GM23338 (cell line): ENCODE data around the gene DAGLA. TPM values are rescaled to one million over a fixed set of nuclear protein-coding genes. Genes with fewer than 3 reads are reported as not detected.

ENCODE experiments used
- ATAC-seq: fragments of 200-7000 bp; cut with Tn5 transposase; 3 replicates; pipeline ENCODE4 v1.9.1; 2020
- DNase-seq: peaks from one replicate; pipeline ENCODE4 v3.0.0-alpha.2; 2015; ENCODE audit warnings: low spot score
- H2AFZ ChIP-seq: fragments of 200-600 bp; sonication (generic); 2 replicates; pipeline ENCODE4 v1.8.0; 2016; ENCODE audit warnings: antibody characterized with exemption, mild to moderate bottlenecking, moderate library complexity
- H3F3A ChIP-seq: fragments of 200-600 bp; sonication (generic); replicated peaks from 2 replicates; pipeline ENCODE4 v1.8.0; 2017; ENCODE audit warnings: antibody characterized with exemption, mixed run types, low read depth
- H3K27ac ChIP-seq: fragments of 200-600 bp; sonication (generic); 2 replicates; pipeline ENCODE4 v1.6.1; 2016; ENCODE audit warnings: low read depth
- H3K27me3 ChIP-seq: fragments of 200-600 bp; sonication (generic); 2 replicates; pipeline ENCODE4 v1.8.0; 2016; ENCODE audit warnings: mild to moderate bottlenecking, mixed run types, moderate library complexity; ENCODE audit not compliant: insufficient read depth
- H3K36me3 ChIP-seq: fragments of 200-600 bp; sonication (generic); 2 replicates; pipeline ENCODE4 v1.8.0; 2016; ENCODE audit warnings: mild to moderate bottlenecking; ENCODE audit not compliant: insufficient read depth
- H3K4me1 ChIP-seq: fragments of 200-600 bp; sonication (generic); 2 replicates; pipeline ENCODE4 v1.8.0; 2016; ENCODE audit warnings: mild to moderate bottlenecking, moderate library complexity; ENCODE audit not compliant: insufficient read depth
- H3K4me2 ChIP-seq: fragments of 200-600 bp; sonication (generic); 2 replicates; pipeline ENCODE4 v1.7.1; 2017; ENCODE audit warnings: mixed run types
- H3K4me3 ChIP-seq: fragments of 200-600 bp; sonication (generic); 2 replicates; pipeline ENCODE4 v1.6.1; 2016; ENCODE audit warnings: mixed run types
- H3K79me2 ChIP-seq: fragments of 200-600 bp; sonication (generic); replicated peaks from 2 replicates; pipeline ENCODE4 v1.8.0; 2017; ENCODE audit warnings: mild to moderate bottlenecking; ENCODE audit not compliant: insufficient read depth
- H3K9me2 ChIP-seq: fragments of 200-600 bp; sonication (generic); 2 replicates; pipeline ENCODE4 v1.8.0; 2017; ENCODE audit not compliant: insufficient read depth
- H4K20me1 ChIP-seq: fragments of 200-600 bp; sonication (generic); replicated peaks from 2 replicates; pipeline ENCODE4 v1.8.0; 2017; ENCODE audit warnings: mild to moderate bottlenecking; ENCODE audit not compliant: insufficient read depth
- H3K27ac Mint-ChIP-seq: 2 replicates; pipeline ENCODE4 v1.8.0; 2020; ENCODE audit warnings: inconsistent platforms, mild to moderate bottlenecking, moderate library complexity, mixed read lengths
- H3K27me3 Mint-ChIP-seq: 3 replicates; pipeline ENCODE4 v1.8.0; 2022; ENCODE audit warnings: low read depth, mild to moderate bottlenecking, moderate library complexity, mixed read lengths, inconsistent platforms; ENCODE audit not compliant: insufficient read depth, poor library complexity
- H3K36me3 Mint-ChIP-seq: 3 replicates; pipeline ENCODE4 v1.8.0; 2021; ENCODE audit warnings: low read depth, mild to moderate bottlenecking, inconsistent platforms, moderate library complexity, mixed read lengths
- H3K4me1 Mint-ChIP-seq: 3 replicates; pipeline ENCODE4 v1.8.0; 2020; ENCODE audit warnings: mild to moderate bottlenecking, inconsistent platforms, mixed read lengths
- H3K4me3 Mint-ChIP-seq: 3 replicates; pipeline ENCODE4 v1.8.0; 2021; ENCODE audit warnings: moderate library complexity, mild to moderate bottlenecking, inconsistent platforms, mixed read lengths
- H3K9me3 Mint-ChIP-seq: 3 replicates; pipeline ENCODE4 v1.8.0; 2020; ENCODE audit warnings: moderate library complexity, mild to moderate bottlenecking, inconsistent platforms, mixed read lengths
- CREB1 ChIP-seq: fragments of 250-450 bp; sonication (Bioruptor Pico); IDR thresholded peaks from 2 replicates; pipeline ENCODE4 v1.5.0; 2020; ENCODE audit warnings: low read depth, mild to moderate bottlenecking, moderate library complexity
- EZH2 ChIP-seq: fragments of 200-600 bp; sonication (generic); IDR thresholded peaks from one replicate; pipeline ENCODE4 v1.8.0; 2017; ENCODE audit warnings: antibody characterized with exemption, mild to moderate bottlenecking, low read depth; ENCODE audit not compliant: unreplicated experiment
- EZH2phosphoT487 ChIP-seq: fragments of 200-600 bp; sonication (generic); IDR thresholded peaks from one replicate; pipeline ENCODE4 v1.8.1; 2018; ENCODE audit warnings: antibody characterized with exemption; ENCODE audit not compliant: unreplicated experiment
- JUNB ChIP-seq: IDR thresholded peaks from one replicate; pipeline ENCODE4 v1.6.1; 2016; ENCODE audit warnings: antibody characterized with exemption; ENCODE audit not compliant: unreplicated experiment
- NANOG ChIP-seq: IDR thresholded peaks from 2 replicates; pipeline ENCODE4 v1.6.1; 2016; ENCODE audit warnings: antibody characterized with exemption, borderline replicate concordance
- POLR2AphosphoS5 ChIP-seq: IDR thresholded peaks from 2 replicates; pipeline ENCODE4 v1.6.1; 2016; ENCODE audit warnings: antibody characterized with exemption, low read depth
- STAT1 ChIP-seq: IDR thresholded peaks from one replicate; pipeline ENCODE4 v1.6.1; 2016; ENCODE audit warnings: antibody characterized with exemption; ENCODE audit not compliant: unreplicated experiment
- ZNF114 ChIP-seq: fragments of 250-450 bp; sonication (Bioruptor Pico); IDR thresholded peaks from 2 replicates; pipeline ENCODE4 v1.5.0; 2020; ENCODE audit warnings: mild to moderate bottlenecking, moderate library complexity
- ZNF331 ChIP-seq: fragments of 250-450 bp; sonication (Bioruptor Pico); IDR thresholded peaks from 2 replicates; pipeline ENCODE4 v1.5.0; 2020; ENCODE audit warnings: low read depth, mild to moderate bottlenecking, moderate library complexity
- polyA plus RNA-seq: library from polyadenylated mRNA; unstranded; fragments of >200 nt; fragmentation: Nextera tagmentation; extraction: Ambion mirVana; gene quantifications from 2 replicates; pipeline ENCODE4 v1.2.1, GENCODE V29; 2016
- total RNA-seq: library from RNA; depleted of rRNA; stranded (reverse); fragments of >200 nt; shearing (Covaris generic); gene quantifications from 2 replicates; pipeline ENCODE4 v1.2.3, GENCODE V29; 2014
- TF ChIP-seq, protein P1 (sequence below): IDR thresholded peaks from 2 replicates; pipeline ENCODE4 v1.6.1; 2016; ENCODE audit warnings: antibody characterized with exemption
- TF ChIP-seq, protein P2 (sequence below), 2 experiments: fragments of 200-600 bp in 1 of 2; sonication (generic) in 1 of 2; conservative IDR thresholded peaks; 2 replicates each; pipeline versions ENCODE4 v1.5.1 to v1.6.1; 2016 to 2017; ENCODE audit warnings: antibody characterized with exemption in 2 of 2, low read depth in 2 of 2, mild to moderate bottlenecking in 2 of 2, moderate library complexity in 1 of 2
- TF ChIP-seq, protein P3 (sequence below): fragments of 250-450 bp; sonication (Bioruptor Pico); IDR thresholded peaks from 2 replicates; pipeline ENCODE4 v1.5.0; 2020; ENCODE audit warnings: mild to moderate bottlenecking, moderate library complexity
- TF ChIP-seq, protein P4 (sequence below): IDR thresholded peaks from one replicate; pipeline ENCODE4 v1.6.1; 2018; ENCODE audit warnings: antibody characterized with exemption; ENCODE audit not compliant: unreplicated experiment

Gene DAGLA
- total and polyA plus RNA-seq, 2 experiments from 2014 or later, result 0.55 to 2.5 TPM

DNA sequence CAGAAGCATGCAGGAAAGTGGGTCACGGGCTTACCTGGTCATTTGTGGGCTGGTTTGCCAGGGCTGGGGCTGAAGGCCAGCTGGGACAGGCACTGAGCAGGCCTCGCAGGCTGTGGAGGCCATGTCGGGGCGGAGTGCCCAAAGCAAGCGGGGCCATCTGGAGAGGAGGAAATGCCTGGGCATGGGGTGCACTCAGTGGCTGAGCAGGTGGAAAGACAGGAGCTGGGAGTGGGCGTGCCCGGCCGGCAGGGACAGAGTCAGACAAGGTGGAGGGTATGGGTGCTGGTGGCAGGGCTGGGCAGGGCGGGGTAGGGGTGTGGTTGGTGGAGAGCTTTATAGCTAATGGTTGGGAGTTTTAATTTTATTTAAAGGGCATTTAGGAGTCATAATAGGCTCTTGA lies 27.4 kb downstream of the DAGLA start:
- H3K79me2 ChIP-seq, result no peaks in the 10 kb centered on the region
- H3F3A ChIP-seq, result no peaks in the 10 kb centered on the region
- TF ChIP-seq NANOG (no peak), EZH2 (no peak), JUNB (no peak), EZH2phosphoT487 (no peak), ZNF331 (CRISPR knock-in tag) (no peak), CREB1 (CRISPR knock-in tag) (no peak), ZNF114 (CRISPR knock-in tag) (no peak), POLR2AphosphoS5 (no peak), STAT1 (no peak)
- TF ChIP-seq, protein P1, sequence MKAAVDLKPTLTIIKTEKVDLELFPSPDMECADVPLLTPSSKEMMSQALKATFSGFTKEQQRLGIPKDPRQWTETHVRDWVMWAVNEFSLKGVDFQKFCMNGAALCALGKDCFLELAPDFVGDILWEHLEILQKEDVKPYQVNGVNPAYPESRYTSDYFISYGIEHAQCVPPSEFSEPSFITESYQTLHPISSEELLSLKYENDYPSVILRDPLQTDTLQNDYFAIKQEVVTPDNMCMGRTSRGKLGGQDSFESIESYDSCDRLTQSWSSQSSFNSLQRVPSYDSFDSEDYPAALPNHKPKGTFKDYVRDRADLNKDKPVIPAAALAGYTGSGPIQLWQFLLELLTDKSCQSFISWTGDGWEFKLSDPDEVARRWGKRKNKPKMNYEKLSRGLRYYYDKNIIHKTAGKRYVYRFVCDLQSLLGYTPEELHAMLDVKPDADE, result no peak
- TF ChIP-seq, protein P2, sequence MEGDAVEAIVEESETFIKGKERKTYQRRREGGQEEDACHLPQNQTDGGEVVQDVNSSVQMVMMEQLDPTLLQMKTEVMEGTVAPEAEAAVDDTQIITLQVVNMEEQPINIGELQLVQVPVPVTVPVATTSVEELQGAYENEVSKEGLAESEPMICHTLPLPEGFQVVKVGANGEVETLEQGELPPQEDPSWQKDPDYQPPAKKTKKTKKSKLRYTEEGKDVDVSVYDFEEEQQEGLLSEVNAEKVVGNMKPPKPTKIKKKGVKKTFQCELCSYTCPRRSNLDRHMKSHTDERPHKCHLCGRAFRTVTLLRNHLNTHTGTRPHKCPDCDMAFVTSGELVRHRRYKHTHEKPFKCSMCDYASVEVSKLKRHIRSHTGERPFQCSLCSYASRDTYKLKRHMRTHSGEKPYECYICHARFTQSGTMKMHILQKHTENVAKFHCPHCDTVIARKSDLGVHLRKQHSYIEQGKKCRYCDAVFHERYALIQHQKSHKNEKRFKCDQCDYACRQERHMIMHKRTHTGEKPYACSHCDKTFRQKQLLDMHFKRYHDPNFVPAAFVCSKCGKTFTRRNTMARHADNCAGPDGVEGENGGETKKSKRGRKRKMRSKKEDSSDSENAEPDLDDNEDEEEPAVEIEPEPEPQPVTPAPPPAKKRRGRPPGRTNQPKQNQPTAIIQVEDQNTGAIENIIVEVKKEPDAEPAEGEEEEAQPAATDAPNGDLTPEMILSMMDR (conservative IDR thresholded peaks at IDR 0.05; ENCODE audit: low read depth in 2 of 2), result no peak
- TF ChIP-seq, protein P3, sequence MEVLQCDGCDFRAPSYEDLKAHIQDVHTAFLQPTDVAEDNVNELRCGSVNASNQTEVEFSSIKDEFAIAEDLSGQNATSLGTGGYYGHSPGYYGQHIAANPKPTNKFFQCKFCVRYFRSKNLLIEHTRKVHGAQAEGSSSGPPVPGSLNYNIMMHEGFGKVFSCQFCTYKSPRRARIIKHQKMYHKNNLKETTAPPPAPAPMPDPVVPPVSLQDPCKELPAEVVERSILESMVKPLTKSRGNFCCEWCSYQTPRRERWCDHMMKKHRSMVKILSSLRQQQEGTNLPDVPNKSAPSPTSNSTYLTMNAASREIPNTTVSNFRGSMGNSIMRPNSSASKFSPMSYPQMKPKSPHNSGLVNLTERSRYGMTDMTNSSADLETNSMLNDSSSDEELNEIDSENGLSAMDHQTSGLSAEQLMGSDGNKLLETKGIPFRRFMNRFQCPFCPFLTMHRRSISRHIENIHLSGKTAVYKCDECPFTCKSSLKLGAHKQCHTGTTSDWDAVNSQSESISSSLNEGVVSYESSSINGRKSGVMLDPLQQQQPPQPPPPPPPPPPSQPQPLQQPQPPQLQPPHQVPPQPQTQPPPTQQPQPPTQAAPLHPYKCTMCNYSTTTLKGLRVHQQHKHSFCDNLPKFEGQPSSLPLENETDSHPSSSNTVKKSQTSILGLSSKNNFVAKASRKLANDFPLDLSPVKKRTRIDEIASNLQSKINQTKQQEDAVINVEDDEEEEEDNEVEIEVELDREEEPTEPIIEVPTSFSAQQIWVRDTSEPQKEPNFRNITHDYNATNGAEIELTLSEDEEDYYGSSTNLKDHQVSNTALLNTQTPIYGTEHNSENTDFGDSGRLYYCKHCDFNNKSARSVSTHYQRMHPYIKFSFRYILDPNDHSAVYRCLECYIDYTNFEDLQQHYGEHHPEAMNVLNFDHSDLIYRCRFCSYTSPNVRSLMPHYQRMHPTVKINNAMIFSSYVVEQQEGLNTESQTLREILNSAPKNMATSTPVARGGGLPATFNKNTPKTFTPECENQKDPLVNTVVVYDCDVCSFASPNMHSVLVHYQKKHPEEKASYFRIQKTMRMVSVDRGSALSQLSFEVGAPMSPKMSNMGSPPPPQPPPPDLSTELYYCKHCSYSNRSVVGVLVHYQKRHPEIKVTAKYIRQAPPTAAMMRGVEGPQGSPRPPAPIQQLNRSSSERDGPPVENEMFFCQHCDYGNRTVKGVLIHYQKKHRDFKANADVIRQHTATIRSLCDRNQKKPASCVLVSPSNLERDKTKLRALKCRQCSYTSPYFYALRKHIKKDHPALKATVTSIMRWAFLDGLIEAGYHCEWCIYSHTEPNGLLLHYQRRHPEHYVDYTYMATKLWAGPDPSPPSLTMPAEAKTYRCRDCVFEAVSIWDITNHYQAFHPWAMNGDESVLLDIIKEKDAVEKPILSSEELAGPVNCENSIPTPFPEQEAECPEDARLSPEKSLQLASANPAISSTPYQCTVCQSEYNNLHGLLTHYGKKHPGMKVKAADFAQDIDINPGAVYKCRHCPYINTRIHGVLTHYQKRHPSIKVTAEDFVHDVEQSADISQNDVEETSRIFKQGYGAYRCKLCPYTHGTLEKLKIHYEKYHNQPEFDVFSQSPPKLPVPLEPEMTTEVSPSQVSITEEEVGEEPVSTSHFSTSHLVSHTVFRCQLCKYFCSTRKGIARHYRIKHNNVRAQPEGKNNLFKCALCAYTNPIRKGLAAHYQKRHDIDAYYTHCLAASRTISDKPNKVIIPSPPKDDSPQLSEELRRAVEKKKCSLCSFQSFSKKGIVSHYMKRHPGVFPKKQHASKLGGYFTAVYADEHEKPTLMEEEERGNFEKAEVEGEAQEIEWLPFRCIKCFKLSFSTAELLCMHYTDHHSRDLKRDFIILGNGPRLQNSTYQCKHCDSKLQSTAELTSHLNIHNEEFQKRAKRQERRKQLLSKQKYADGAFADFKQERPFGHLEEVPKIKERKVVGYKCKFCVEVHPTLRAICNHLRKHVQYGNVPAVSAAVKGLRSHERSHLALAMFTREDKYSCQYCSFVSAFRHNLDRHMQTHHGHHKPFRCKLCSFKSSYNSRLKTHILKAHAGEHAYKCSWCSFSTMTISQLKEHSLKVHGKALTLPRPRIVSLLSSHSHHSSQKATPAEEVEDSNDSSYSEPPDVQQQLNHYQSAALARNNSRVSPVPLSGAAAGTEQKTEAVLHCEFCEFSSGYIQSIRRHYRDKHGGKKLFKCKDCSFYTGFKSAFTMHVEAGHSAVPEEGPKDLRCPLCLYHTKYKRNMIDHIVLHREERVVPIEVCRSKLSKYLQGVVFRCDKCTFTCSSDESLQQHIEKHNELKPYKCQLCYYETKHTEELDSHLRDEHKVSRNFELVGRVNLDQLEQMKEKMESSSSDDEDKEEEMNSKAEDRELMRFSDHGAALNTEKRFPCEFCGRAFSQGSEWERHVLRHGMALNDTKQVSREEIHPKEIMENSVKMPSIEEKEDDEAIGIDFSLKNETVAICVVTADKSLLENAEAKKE (CRISPR knock-in tag), result no peak
- TF ChIP-seq, protein P4, sequence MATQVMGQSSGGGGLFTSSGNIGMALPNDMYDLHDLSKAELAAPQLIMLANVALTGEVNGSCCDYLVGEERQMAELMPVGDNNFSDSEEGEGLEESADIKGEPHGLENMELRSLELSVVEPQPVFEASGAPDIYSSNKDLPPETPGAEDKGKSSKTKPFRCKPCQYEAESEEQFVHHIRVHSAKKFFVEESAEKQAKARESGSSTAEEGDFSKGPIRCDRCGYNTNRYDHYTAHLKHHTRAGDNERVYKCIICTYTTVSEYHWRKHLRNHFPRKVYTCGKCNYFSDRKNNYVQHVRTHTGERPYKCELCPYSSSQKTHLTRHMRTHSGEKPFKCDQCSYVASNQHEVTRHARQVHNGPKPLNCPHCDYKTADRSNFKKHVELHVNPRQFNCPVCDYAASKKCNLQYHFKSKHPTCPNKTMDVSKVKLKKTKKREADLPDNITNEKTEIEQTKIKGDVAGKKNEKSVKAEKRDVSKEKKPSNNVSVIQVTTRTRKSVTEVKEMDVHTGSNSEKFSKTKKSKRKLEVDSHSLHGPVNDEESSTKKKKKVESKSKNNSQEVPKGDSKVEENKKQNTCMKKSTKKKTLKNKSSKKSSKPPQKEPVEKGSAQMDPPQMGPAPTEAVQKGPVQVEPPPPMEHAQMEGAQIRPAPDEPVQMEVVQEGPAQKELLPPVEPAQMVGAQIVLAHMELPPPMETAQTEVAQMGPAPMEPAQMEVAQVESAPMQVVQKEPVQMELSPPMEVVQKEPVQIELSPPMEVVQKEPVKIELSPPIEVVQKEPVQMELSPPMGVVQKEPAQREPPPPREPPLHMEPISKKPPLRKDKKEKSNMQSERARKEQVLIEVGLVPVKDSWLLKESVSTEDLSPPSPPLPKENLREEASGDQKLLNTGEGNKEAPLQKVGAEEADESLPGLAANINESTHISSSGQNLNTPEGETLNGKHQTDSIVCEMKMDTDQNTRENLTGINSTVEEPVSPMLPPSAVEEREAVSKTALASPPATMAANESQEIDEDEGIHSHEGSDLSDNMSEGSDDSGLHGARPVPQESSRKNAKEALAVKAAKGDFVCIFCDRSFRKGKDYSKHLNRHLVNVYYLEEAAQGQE, result no peak
- H3K36me3 ChIP-seq, result no peaks in the 10 kb centered on the region
- no peaks in the 10 kb centered on the region; the same call in 1 of the 2 replicates for H3K4me1 ChIP-seq
- H3K36me3 Mint-ChIP-seq, result no peaks in the 10 kb centered on the region
- H3K27ac ChIP-seq, result no peak overlapping the region
- no peaks in the 10 kb centered on the region for H4K20me1 ChIP-seq
- ATAC-seq (no peak), DNase-seq (no peak)
- no peak overlapping the region for H3K4me3 Mint-ChIP-seq
- H2AFZ ChIP-seq, result no peak overlapping the region
- H3K27me3 ChIP-seq, result no peaks in the 10 kb centered on the region
- no peaks in the 10 kb centered on the region for H3K9me3 Mint-ChIP-seq
- H3K4me2 ChIP-seq, result no peak overlapping the region
- H3K9me2 ChIP-seq, result no peaks in the 10 kb centered on the region
- no peak overlapping the region for H3K4me3 ChIP-seq
- no peak overlapping the region for H3K27ac Mint-ChIP-seq
- H3K27me3 Mint-ChIP-seq, result peaks cover 3% of the 10 kb centered on the region
- H3K4me1 Mint-ChIP-seq, result peaks cover 29% of the 10 kb centered on the region
